Neuron (in vitro differentiated cells): Measurements from ENCODE around the gene FAM174C.

Source experiments
- H2AFZ ChIP-seq: one replicate; pipeline ENCODE4 v1.6.1; 2013; ENCODE audit warnings: low read depth, mild to moderate bottlenecking, inconsistent platforms, low read length, moderate library complexity
- H3K27me3 ChIP-seq: one replicate; pipeline ENCODE4 v1.6.1; 2013; ENCODE audit warnings: low read length; ENCODE audit not compliant: insufficient read depth
- H3K36me3 ChIP-seq: one replicate; pipeline ENCODE4 v1.6.1; 2013; ENCODE audit warnings: low read length; ENCODE audit not compliant: insufficient read depth
- H3K4me1 ChIP-seq: one replicate; pipeline ENCODE4 v1.6.1; 2013; ENCODE audit warnings: low read length; ENCODE audit not compliant: insufficient read depth
- H3K4me3 ChIP-seq: 2 replicates; pipeline ENCODE4 v1.5.1; 2013; ENCODE audit warnings: mild to moderate bottlenecking, low read length, moderate library complexity
- H3K9me3 ChIP-seq: one replicate; pipeline ENCODE4 v1.6.1; 2013; ENCODE audit warnings: low read length

Gene FAM174C

DNA sequence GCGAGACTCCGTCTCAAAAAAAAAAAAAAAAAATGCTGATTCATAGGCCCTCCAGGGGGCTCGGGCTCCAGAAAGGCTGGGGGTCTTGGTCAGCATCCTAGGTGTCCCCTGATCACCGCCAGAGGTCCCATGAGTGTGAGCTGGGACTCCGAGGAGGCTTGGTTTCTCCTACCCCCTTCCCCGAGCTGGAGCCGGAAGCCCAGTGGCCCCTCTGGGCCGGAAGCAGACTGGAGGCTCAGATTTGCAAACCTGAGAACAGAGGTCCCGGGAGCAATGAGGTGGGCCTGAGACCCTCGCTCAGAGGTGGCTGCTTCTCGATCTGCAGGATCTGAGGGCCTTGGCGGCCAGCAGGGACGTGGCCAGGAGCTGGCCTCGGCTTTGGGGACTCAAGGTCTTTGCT is 51.8 kb downstream of the FAM174C start:
- H3K36me3 ChIP-seq = no peaks in the 10 kb centered on the region
- H3K27me3 ChIP-seq = peaks cover 6% of the 10 kb centered on the region
- H3K4me3 ChIP-seq = no peak overlapping the region
- H3K9me3 ChIP-seq = no peaks in the 10 kb centered on the region
- no peak overlapping the region for H2AFZ ChIP-seq
- H3K4me1 ChIP-seq = peaks cover 11% of the 10 kb centered on the region
